ENCODE data around the gene HELZ. TPM values are rescaled to one million over a fixed set of nuclear protein-coding genes. Genes with fewer than 3 reads are reported as not detected.

Gene HELZ
- total RNA-seq, 4 donors from 2014 or later = 47.3 to 95.4 (median 61.3) TPM

GRCh38 chr17:67090341-67090740 is 154.7 kb downstream of the HELZ start:
- no peak for DNase-seq (ENCODE audit: low spot score in 2 of 2)
- H3K4me3 ChIP-seq = no peak overlapping the region
- no peaks in the 10 kb centered on the region for H3K27me3 ChIP-seq
- H3K9me3 ChIP-seq = no peaks in the 10 kb centered on the region
- no peak for TF ChIP-seq EP300 (IDR thresholded peaks at IDR 0.05)
- H3K4me1 ChIP-seq = peaks cover 0 to under 1% (median 0%) of the 10 kb centered on the region in 4 donors
- no peak overlapping the region for H3K27ac ChIP-seq
- H3K36me3 ChIP-seq = peaks cover 0 to 25% (median 0%) of the 10 kb centered on the region in 3 donors

GRCh38 chr17:67088639-67089038 is 156.4 kb downstream of the HELZ start:
- no peak for DNase-seq (ENCODE audit: low spot score in 2 of 2)
- whole genome bisulfite sequencing, 2 donors = 92 to 99% methylated on average over 3 of the region's 3 CpGs
- Histone ChIP-seq H3K27me3 (no peaks in the 10 kb centered on the region), H3K9me3 (no peaks in the 10 kb centered on the region), H3K4me1 (no peaks in the 10 kb centered on the region), H3K27ac (no peak overlapping the region), H3K4me3 (no peak overlapping the region), H3K36me3 (peaks cover 0 to 32% (median 0%) of the 10 kb centered on the region in 3 donors)
- TF ChIP-seq EP300 (IDR thresholded peaks at IDR 0.05) (no peak), CTCF (IDR thresholded peaks at IDR 0.05) (no peak), POLR2A (IDR thresholded peaks at IDR 0.05) (no peak)

- no peaks in the 10 kb centered on the region for H3K9me3 ChIP-seq
- H3K36me3 ChIP-seq = peaks cover 0 to 39% (median 0%) of the 10 kb centered on the region in 3 donors
- WGBS, 2 donors = 76 to 79% methylated on average over 3 of the region's 3 CpGs
- DNase-seq (ENCODE audit: low spot score in 2 of 2) = no peak
- no peaks in the 10 kb centered on the region for H3K27me3 ChIP-seq
- H3K4me3 ChIP-seq = no peak overlapping the region
- no peak overlapping the region for H3K27ac ChIP-seq
- TF ChIP-seq CTCF (IDR thresholded peaks at IDR 0.05) (no peak), POLR2A (IDR thresholded peaks at IDR 0.05) (no peak), EP300 (IDR thresholded peaks at IDR 0.05) (no peak)
- H3K4me1 ChIP-seq = no peaks in the 10 kb centered on the region
These were observed 159.6 kb downstream of the HELZ start for GRCh38 chr17:67085406-67085805.

- no peak for DNase-seq (ENCODE audit: low spot score in 2 of 2)
- Histone ChIP-seq H3K4me1 (no peaks in the 10 kb centered on the region), H3K4me3 (no peak overlapping the region), H3K27me3 (no peaks in the 10 kb centered on the region), H3K27ac (no peak overlapping the region), H3K36me3 (peaks cover 0 to 36% (median 8%) of the 10 kb centered on the region in 3 donors), H3K9me3 (no peaks in the 10 kb centered on the region)
- TF ChIP-seq POLR2A (IDR thresholded peaks at IDR 0.05) (no peak), EP300 (IDR thresholded peaks at IDR 0.05) (no peak), CTCF (IDR thresholded peaks at IDR 0.05) (no peak)
- 73 to 83% methylated on average over 1 of the region's 1 CpG for WGBS, 2 donors
These were observed 162.9 kb downstream of the HELZ start for GRCh38 chr17:67082107-67082506.

- WGBS, 2 donors = 88 to 89% methylated on average over 2 of the region's 2 CpGs
- Histone ChIP-seq H3K27ac (no peak overlapping the region), H3K4me1 (no peaks in the 10 kb centered on the region), H3K9me3 (no peaks in the 10 kb centered on the region), H3K4me3 (no peak overlapping the region), H3K36me3 (peaks cover 0 to 33% (median 8%) of the 10 kb centered on the region in 3 donors), H3K27me3 (no peaks in the 10 kb centered on the region)
- no peak for TF ChIP-seq CTCF (IDR thresholded peaks at IDR 0.05)
- TF ChIP-seq EP300 (IDR thresholded peaks at IDR 0.05) = no peak
- TF ChIP-seq POLR2A (IDR thresholded peaks at IDR 0.05) = no peak
- DNase-seq (ENCODE audit: low spot score in 2 of 2) = no peak
These were observed 164.2 kb downstream of the HELZ start for GRCh38 chr17:67080804-67081203.

- DNase-seq (ENCODE audit: low spot score in 2 of 2) = no peak
- Histone ChIP-seq H3K36me3 (peaks cover 0 to 28% (median 8%) of the 10 kb centered on the region in 3 donors), H3K27ac (no peak overlapping the region), H3K4me3 (no peak overlapping the region), H3K27me3 (no peaks in the 10 kb centered on the region), H3K4me1 (no peaks in the 10 kb centered on the region), H3K9me3 (no peaks in the 10 kb centered on the region)
- 95 to 98% methylated on average over 2 of the region's 2 CpGs for whole genome bisulfite sequencing, 2 donors
- TF ChIP-seq CTCF (IDR thresholded peaks at IDR 0.05) = no peak
- TF ChIP-seq POLR2A (IDR thresholded peaks at IDR 0.05) = no peak
- TF ChIP-seq EP300 (IDR thresholded peaks at IDR 0.05) = no peak
These were observed 165.5 kb downstream of the HELZ start for GRCh38 chr17:67079491-67079890.
